A549 treated with AZD9567 at 1 μM for 4 hours (cell line): ENCODE measurements around the gene GPX5. TPM values are rescaled to one million over a fixed set of nuclear protein-coding genes. Genes with fewer than 3 reads are reported as not detected.

Experiments
- total RNA-seq: library from RNA; stranded (reverse); fragments of 200-300 nt; extraction: Qiagen RNA extraction; gene quantifications from 5 replicates; pipeline ENCODE4 v1.2.3, GENCODE V29; 2022; ENCODE audit not compliant: insufficient read depth

GPX5 gene, protein sequence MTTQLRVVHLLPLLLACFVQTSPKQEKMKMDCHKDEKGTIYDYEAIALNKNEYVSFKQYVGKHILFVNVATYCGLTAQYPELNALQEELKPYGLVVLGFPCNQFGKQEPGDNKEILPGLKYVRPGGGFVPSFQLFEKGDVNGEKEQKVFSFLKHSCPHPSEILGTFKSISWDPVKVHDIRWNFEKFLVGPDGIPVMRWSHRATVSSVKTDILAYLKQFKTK
- not detected in 5 replicates for total RNA-seq

DNA sequence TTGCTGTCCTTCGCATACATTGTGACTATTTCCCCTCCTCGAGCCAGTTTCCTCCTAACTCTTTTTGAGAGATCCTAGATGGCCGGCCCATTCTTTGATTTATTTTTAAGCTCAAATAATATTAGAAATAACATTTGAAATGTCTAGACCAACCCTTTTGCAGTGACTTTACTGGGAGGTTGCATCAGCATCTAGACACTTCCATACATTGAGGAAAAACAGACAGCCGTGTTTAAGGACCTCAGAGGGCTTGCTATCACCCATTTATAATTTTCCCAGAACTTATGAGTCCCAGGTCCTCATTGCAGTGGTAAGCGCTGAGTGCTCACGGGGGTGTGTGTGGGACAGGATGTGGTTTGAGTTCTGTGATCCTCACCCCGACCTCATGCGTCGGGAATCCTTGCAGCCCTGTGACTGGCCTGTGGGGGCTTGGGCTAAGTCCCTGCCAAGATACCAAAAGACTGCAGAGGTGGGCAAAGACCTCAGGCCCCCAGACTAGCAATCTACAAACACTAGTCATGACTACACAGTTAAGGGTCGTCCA is at the start of gene GPX5:
GPX5 (plus strand) TSS at position 386 of the 544 bp plus-strand sequence; CDS start at position 519, 133 bp downstream.

DNA sequence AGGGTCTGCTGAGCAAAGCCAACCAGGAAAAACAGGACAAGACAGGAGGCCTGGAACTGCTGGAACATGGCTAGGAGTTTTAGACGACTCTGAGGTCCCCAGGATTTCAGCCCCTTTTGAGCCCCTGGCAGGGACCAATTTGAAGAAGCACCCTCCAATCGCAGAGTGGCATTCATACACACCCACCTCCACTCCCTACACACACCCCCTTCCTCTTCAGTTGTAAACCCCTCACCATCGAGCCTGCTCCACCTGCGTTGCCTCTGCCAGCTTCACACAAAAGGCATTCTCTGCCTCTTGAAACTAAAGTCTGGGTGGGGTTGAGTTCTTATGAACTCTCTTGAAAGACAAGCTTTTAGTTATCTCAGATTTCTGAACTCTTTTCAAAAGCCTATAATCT is 10.0 kb upstream of the GPX5 start, which contains the start of gene GPX6:
GPX6 (minus strand) TSS at position 118 of the 400 bp plus-strand sequence; CDS start at position 68, 50 bp downstream.

Other genes starting within 250 kb of the GPX5 start
- gene PGBD1, start 244.3 kb upstream of the GPX5 start, total RNA-seq: 4.5 to 6.3 TPM (median 5.6 TPM) in 5 replicates
- 1.4 to 2.0 TPM (median 1.7 TPM) in 4 of 5 replicates, not detected in the other for gene ZSCAN31, start 189.7 kb upstream of the GPX5 start, total RNA-seq
- 1.5 to 3.3 TPM (median 1.6 TPM) in 5 replicates for gene ZKSCAN3, start 175.9 kb upstream of the GPX5 start, total RNA-seq
- 1.2 to 1.8 TPM (median 1.7 TPM) in 5 replicates for gene ZSCAN12, start 126.1 kb upstream of the GPX5 start, total RNA-seq
- gene ZSCAN23, start 82.4 kb upstream of the GPX5 start, total RNA-seq: not detected in 5 replicates
- not detected in 5 replicates for gene GPX6, start 10.1 kb upstream of the GPX5 start, total RNA-seq